Smooth muscle cell (in vitro differentiated cells): ENCODE results near the gene RDH12. TPM values are rescaled to one million over a fixed set of nuclear protein-coding genes. Genes with fewer than 3 reads are reported as not detected.
"Not testable (repeated sequence)": the region's sequence is repeated elsewhere in the genome, so short reads cannot be mapped to it uniquely, and the experiment has no call there.

Experiments used
- DNase-seq: peaks from one replicate; lab custom pipeline; 2025; ENCODE audit not compliant: unreplicated experiment; lab: John Stamatoyannopoulos, UW
- H2AFZ ChIP-seq: fragments of 200-600 bp; sonication (generic); 2 replicates; pipeline ENCODE4 v1.6.0; 2016; ENCODE audit warnings: antibody characterized with exemption, low read depth, mild to moderate bottlenecking
- H3F3A ChIP-seq: fragments of 200-600 bp; sonication (generic); 2 replicates; pipeline ENCODE4 v1.6.0; 2017; ENCODE audit warnings: antibody characterized with exemption, low read depth
- H3K27ac ChIP-seq: fragments of 200-600 bp; sonication (generic); 2 replicates; pipeline ENCODE4 v1.5.1; 2016; ENCODE audit warnings: low read depth, mild to moderate bottlenecking
- H3K27me3 ChIP-seq: fragments of 200-600 bp; sonication (generic); 2 replicates; pipeline ENCODE4 v1.6.1; 2016; ENCODE audit warnings: low read depth, mild to moderate bottlenecking
- H3K36me3 ChIP-seq: fragments of 200-600 bp; sonication (generic); 2 replicates; pipeline ENCODE4 v1.5.1; 2016; ENCODE audit warnings: low read depth
- H3K4me1 ChIP-seq: fragments of 200-600 bp; sonication (generic); 2 replicates; pipeline ENCODE4 v1.5.1; 2016; ENCODE audit warnings: low read depth
- H3K4me2 ChIP-seq: fragments of 200-600 bp; sonication (generic); 2 replicates; pipeline ENCODE4 v1.6.0; 2016; ENCODE audit warnings: mild to moderate bottlenecking
- H3K4me3 ChIP-seq: fragments of 200-600 bp; sonication (generic); 2 replicates; pipeline ENCODE4 v1.5.1; 2016; ENCODE audit warnings: mild to moderate bottlenecking
- H3K79me2 ChIP-seq: fragments of 200-600 bp; sonication (generic); 2 replicates; pipeline ENCODE4 v1.6.0; 2016; ENCODE audit warnings: low read depth, mild to moderate bottlenecking
- H3K9ac ChIP-seq: fragments of 200-600 bp; sonication (generic); 2 replicates; pipeline ENCODE4 v1.6.0; 2016; ENCODE audit warnings: low read depth
- H3K9me3 ChIP-seq: fragments of 200-600 bp; sonication (generic); replicated peaks from 2 replicates; pipeline ENCODE4 v1.5.1; 2016; ENCODE audit warnings: low read depth
- H4K20me1 ChIP-seq: fragments of 200-600 bp; sonication (generic); 2 replicates; pipeline ENCODE4 v1.6.0; 2016; ENCODE audit warnings: low read depth
- CTCF ChIP-seq: fragments of 200-600 bp; sonication (generic); IDR thresholded peaks from 2 replicates; pipeline ENCODE4 v1.5.1; 2017; ENCODE audit warnings: borderline replicate concordance, mild to moderate bottlenecking, antibody characterized with exemption; ENCODE audit not compliant: insufficient read depth, poor library complexity, severe bottlenecking
- WGBS: methylation state at CpG from one replicate; pipeline ENCODE4 v1.1.7; 2016; ENCODE audit warnings: low lambda C conversion rate; 5-methylcytosine and 5-hydroxymethylcytosine counted together
- polyA plus RNA-seq: library from polyadenylated mRNA; unstranded; fragments of >200 nt; fragmentation: Nextera tagmentation; extraction: Ambion mirVana; gene quantifications from 2 replicates; pipeline ENCODE4 v1.2.1, GENCODE V29; 2016
- total RNA-seq: library from RNA; depleted of rRNA; stranded (reverse); fragments of >200 nt; gene quantifications from 2 replicates; pipeline ENCODE4 v1.2.3, GENCODE V29; 2014

Gene RDH12
- total and polyA plus RNA-seq, 2 experiments from 2014 or later, result 0.30 to 1.9 TPM

GRCh38 chr14:67710209-67710608 lies 8.5 kb downstream of the RDH12 start:
- Histone ChIP-seq H3K9ac (no peak overlapping the region), H4K20me1 (no peaks in the 10 kb centered on the region), H3K27me3 (no peaks in the 10 kb centered on the region), H3K27ac (no peak overlapping the region), H3K4me3 (no peak overlapping the region), H3K36me3 (peaks cover 7% of the 10 kb centered on the region), H3K4me1 (no peaks in the 10 kb centered on the region), H3K4me2 (no peak overlapping the region), H3K9me3 (no peaks in the 10 kb centered on the region), H3K79me2 (no peaks in the 10 kb centered on the region), H3F3A (no peaks in the 10 kb centered on the region), H2AFZ (no peak overlapping the region)
- no peak for DNase-seq
- no peak for TF ChIP-seq CTCF
- WGBS, result 78% methylated on average over 2 of the region's 2 CpGs

GRCh38 chr14:67717048-67717447 lies 15.4 kb downstream of the RDH12 start:
- DNase-seq, result no peak

GRCh38 chr14:67718265-67718664 lies 16.6 kb downstream of the RDH12 start:
- Histone ChIP-seq H3K4me3 (no peak overlapping the region), H3K4me2 (no peak overlapping the region), H3K9ac (no peak overlapping the region), H3K9me3 (no peaks in the 10 kb centered on the region), H3K27ac (no peak overlapping the region), H3K27me3 (peaks cover 6% of the 10 kb centered on the region), H3F3A (no peaks in the 10 kb centered on the region), H3K4me1 (no peaks in the 10 kb centered on the region), H2AFZ (no peak overlapping the region), H4K20me1 (no peaks in the 10 kb centered on the region), H3K36me3 (no peaks in the 10 kb centered on the region), H3K79me2 (no peaks in the 10 kb centered on the region)
- no peak for TF ChIP-seq CTCF
- 86% methylated on average over 2 of the region's 2 CpGs for WGBS
- DNase-seq, result no peak

More at GRCh38 chr14:67717048-67717447, 15.4 kb downstream of the RDH12 start:
- Histone ChIP-seq H3K79me2 (no peaks in the 10 kb centered on the region), H3K27me3 (peaks cover 6% of the 10 kb centered on the region), H3K9me3 (no peaks in the 10 kb centered on the region), H3K9ac (no peak overlapping the region), H2AFZ (no peak overlapping the region), H3K27ac (no peak overlapping the region), H4K20me1 (no peaks in the 10 kb centered on the region), H3K4me2 (no peak overlapping the region), H3K36me3 (no peaks in the 10 kb centered on the region), H3K4me3 (no peak overlapping the region), H3F3A (no peaks in the 10 kb centered on the region), H3K4me1 (no peaks in the 10 kb centered on the region)
- no peak for TF ChIP-seq CTCF
- 92% methylated on average over 1 of the region's 1 CpG for WGBS

GRCh38 chr14:67719385-67719784 lies 17.7 kb downstream of the RDH12 start:
- H3K9ac ChIP-seq, H3K79me2 ChIP-seq, H3K36me3 ChIP-seq, DNase-seq, H3K4me1 ChIP-seq, H4K20me1 ChIP-seq, H3F3A ChIP-seq, H3K4me3 ChIP-seq, H3K27ac ChIP-seq, H3K9me3 ChIP-seq, H3K4me2 ChIP-seq, H2AFZ ChIP-seq: not testable (repeated sequence)
- WGBS, result 85% methylated on average over 3 of the region's 3 CpGs
- H3K27me3 ChIP-seq, result peaks cover 11% of the 10 kb centered on the region
